ENCODE results near the gene WDR35.

Gene WDR35

GRCh38 chr2:19979932-19980331, 10.0 kb downstream of the WDR35 start:
- Histone ChIP-seq H3K4me3 (ENCODE audit: extremely low read depth, insufficient read depth, low read length, poor library complexity, severe bottlenecking) (no peak overlapping the region), H3K36me3 (ENCODE audit: control insufficient read depth, insufficient read depth, low read length) (peaks cover 45% of the 10 kb centered on the region), H3K4me1 (ENCODE audit: control insufficient read depth, insufficient read depth, low read length, poor library complexity, severe bottlenecking) (peaks cover 5% of the 10 kb centered on the region), H3K27ac (ENCODE audit: low read depth, low read length, severe bottlenecking) (no peak overlapping the region), H3K9me3 (ENCODE audit: control insufficient read depth, low read length) (no peaks in the 10 kb centered on the region)
- WGBS, 2 experiments (ENCODE audit: insufficient coverage in 2 of 2), result no CpG with 5 or more reads among the region's 1 CpG

- peaks cover 48% of the 10 kb centered on the region for H3K36me3 ChIP-seq (ENCODE audit: control insufficient read depth, insufficient read depth, low read length)
Observed at GRCh38 chr2:19973466-19973865, 16.4 kb downstream of the WDR35 start.

GRCh38 chr2:19971691-19972090, 18.2 kb downstream of the WDR35 start:
- Histone ChIP-seq H3K36me3 (ENCODE audit: control insufficient read depth, insufficient read depth, low read length) (peaks cover 40% of the 10 kb centered on the region), H3K4me3 (ENCODE audit: extremely low read depth, insufficient read depth, low read length, poor library complexity, severe bottlenecking) (no peak overlapping the region), H3K4me1 (ENCODE audit: control insufficient read depth, insufficient read depth, low read length, poor library complexity, severe bottlenecking) (no peaks in the 10 kb centered on the region), H3K27ac (ENCODE audit: low read depth, low read length, severe bottlenecking) (no peak overlapping the region), H3K9me3 (ENCODE audit: control insufficient read depth, low read length) (no peaks in the 10 kb centered on the region)
- 93 to 95% methylated on average over 2 of the region's 3 CpGs for WGBS, 2 experiments (ENCODE audit: insufficient coverage in 2 of 2)

More at GRCh38 chr2:19973466-19973865, 16.4 kb downstream of the WDR35 start:
- 97 to 98% methylated on average over 5 to 6 of the region's 8 CpGs for WGBS, 2 experiments (ENCODE audit: insufficient coverage in 2 of 2)
- no peak overlapping the region for H3K27ac ChIP-seq (ENCODE audit: low read depth, low read length, severe bottlenecking)
- H3K4me1 ChIP-seq (ENCODE audit: control insufficient read depth, insufficient read depth, low read length, poor library complexity, severe bottlenecking), result no peaks in the 10 kb centered on the region
- H3K4me3 ChIP-seq (ENCODE audit: extremely low read depth, insufficient read depth, low read length, poor library complexity, severe bottlenecking), result no peak overlapping the region
- H3K9me3 ChIP-seq (ENCODE audit: control insufficient read depth, low read length), result no peaks in the 10 kb centered on the region

GRCh38 chr2:19963386-19963785, 26.5 kb downstream of the WDR35 start:
- 80% methylated on average over 1 of the region's 1 CpG; no CpG with 5 or more reads in 1 of the 2 experiments for WGBS, 2 experiments (ENCODE audit: insufficient coverage in 2 of 2)
- Histone ChIP-seq H3K4me3 (ENCODE audit: extremely low read depth, insufficient read depth, low read length, poor library complexity, severe bottlenecking) (no peak overlapping the region), H3K4me1 (ENCODE audit: control insufficient read depth, insufficient read depth, low read length, poor library complexity, severe bottlenecking) (no peaks in the 10 kb centered on the region), H3K36me3 (ENCODE audit: control insufficient read depth, insufficient read depth, low read length) (peaks cover 27% of the 10 kb centered on the region), H3K27ac (ENCODE audit: low read depth, low read length, severe bottlenecking) (no peak overlapping the region), H3K9me3 (ENCODE audit: control insufficient read depth, low read length) (no peaks in the 10 kb centered on the region)

GRCh38 chr2:19955544-19956422, 34.1 kb downstream of the WDR35 start:
- Histone ChIP-seq H3K36me3 (ENCODE audit: control insufficient read depth, insufficient read depth, low read length) (peaks cover 10% of the 10 kb centered on the region), H3K4me1 (ENCODE audit: control insufficient read depth, insufficient read depth, low read length, poor library complexity, severe bottlenecking) (no peaks in the 10 kb centered on the region), H3K4me3 (ENCODE audit: extremely low read depth, insufficient read depth, low read length, poor library complexity, severe bottlenecking) (no peak overlapping the region), H3K9me3 (ENCODE audit: control insufficient read depth, low read length) (no peaks in the 10 kb centered on the region), H3K27ac (ENCODE audit: low read depth, low read length, severe bottlenecking) (no peak overlapping the region)
- 54 to 72% methylated on average over 2 of the region's 6 CpGs for WGBS, 2 experiments (ENCODE audit: insufficient coverage in 2 of 2)

GRCh38 chr2:19949071-19949470, 40.8 kb downstream of the WDR35 start:
- H3K4me3 ChIP-seq (ENCODE audit: extremely low read depth, insufficient read depth, low read length, poor library complexity, severe bottlenecking), result no peak overlapping the region
- no peak overlapping the region for H3K27ac ChIP-seq (ENCODE audit: low read depth, low read length, severe bottlenecking)
- no peaks in the 10 kb centered on the region for H3K9me3 ChIP-seq (ENCODE audit: control insufficient read depth, low read length)
- H3K36me3 ChIP-seq (ENCODE audit: control insufficient read depth, insufficient read depth, low read length), result peaks cover 10% of the 10 kb centered on the region
- H3K4me1 ChIP-seq (ENCODE audit: control insufficient read depth, insufficient read depth, low read length, poor library complexity, severe bottlenecking), result no peaks in the 10 kb centered on the region

GRCh38 chr2:19947184-19947940, 42.5 kb downstream of the WDR35 start:
- peaks cover 1% of the 10 kb centered on the region for H3K36me3 ChIP-seq (ENCODE audit: control insufficient read depth, insufficient read depth, low read length)
- 82 to 94% methylated on average over 2 of the region's 4 CpGs for WGBS, 2 experiments (ENCODE audit: insufficient coverage in 2 of 2)
- H3K4me3 ChIP-seq (ENCODE audit: extremely low read depth, insufficient read depth, low read length, poor library complexity, severe bottlenecking), result no peak overlapping the region
- H3K9me3 ChIP-seq (ENCODE audit: control insufficient read depth, low read length), result no peaks in the 10 kb centered on the region
- H3K4me1 ChIP-seq (ENCODE audit: control insufficient read depth, insufficient read depth, low read length, poor library complexity, severe bottlenecking), result no peaks in the 10 kb centered on the region
- H3K27ac ChIP-seq (ENCODE audit: low read depth, low read length, severe bottlenecking), result no peak overlapping the region

GRCh38 chr2:19944205-19944845, 45.6 kb downstream of the WDR35 start:
- Histone ChIP-seq H3K27ac (ENCODE audit: low read depth, low read length, severe bottlenecking) (no peak overlapping the region), H3K9me3 (ENCODE audit: control insufficient read depth, low read length) (no peaks in the 10 kb centered on the region), H3K36me3 (ENCODE audit: control insufficient read depth, insufficient read depth, low read length) (peaks cover 5% of the 10 kb centered on the region), H3K4me1 (ENCODE audit: control insufficient read depth, insufficient read depth, low read length, poor library complexity, severe bottlenecking) (no peaks in the 10 kb centered on the region), H3K4me3 (ENCODE audit: extremely low read depth, insufficient read depth, low read length, poor library complexity, severe bottlenecking) (no peak overlapping the region)
- 40 to 50% methylated on average over 1 of the region's 2 CpGs for WGBS, 2 experiments (ENCODE audit: insufficient coverage in 2 of 2)

GRCh38 chr2:19943189-19943588, 46.7 kb downstream of the WDR35 start:
- WGBS, 2 experiments (ENCODE audit: insufficient coverage in 2 of 2), result 80% methylated on average over 1 of the region's 1 CpG; no CpG with 5 or more reads in 1 of the 2 experiments
- Histone ChIP-seq H3K4me3 (ENCODE audit: extremely low read depth, insufficient read depth, low read length, poor library complexity, severe bottlenecking) (no peak overlapping the region), H3K27ac (ENCODE audit: low read depth, low read length, severe bottlenecking) (no peak overlapping the region), H3K4me1 (ENCODE audit: control insufficient read depth, insufficient read depth, low read length, poor library complexity, severe bottlenecking) (no peaks in the 10 kb centered on the region), H3K36me3 (ENCODE audit: control insufficient read depth, insufficient read depth, low read length) (peaks cover 7% of the 10 kb centered on the region), H3K9me3 (ENCODE audit: control insufficient read depth, low read length) (no peaks in the 10 kb centered on the region)

- H3K4me3 ChIP-seq (ENCODE audit: extremely low read depth, insufficient read depth, low read length, poor library complexity, severe bottlenecking), result no peak overlapping the region
- no peaks in the 10 kb centered on the region for H3K4me1 ChIP-seq (ENCODE audit: control insufficient read depth, insufficient read depth, low read length, poor library complexity, severe bottlenecking)
- H3K27ac ChIP-seq (ENCODE audit: low read depth, low read length, severe bottlenecking), result no peak overlapping the region
Observed at GRCh38 chr2:19942199-19942598, 47.7 kb downstream of the WDR35 start.

More at GRCh38 chr2:19942199-19942598, 47.7 kb downstream of the WDR35 start:
- peaks cover 17% of the 10 kb centered on the region for H3K36me3 ChIP-seq (ENCODE audit: control insufficient read depth, insufficient read depth, low read length)
- H3K9me3 ChIP-seq (ENCODE audit: control insufficient read depth, low read length), result no peaks in the 10 kb centered on the region
